Suppressor macrophage (primary cell): ENCODE data around the gene PALD1.
"Not testable (repeated sequence)": the region's sequence is repeated elsewhere in the genome, so short reads cannot be mapped to it uniquely, and the experiment has no call there.

Experiments
- DNase-seq, 4 experiments: peaks; one replicate each; pipeline ENCODE4 v3.0.0-alpha.2; 2020 to 2022

The PALD1 gene

GRCh38 chr10:70482982-70483760 lies 4.6 kb downstream of the PALD1 start:
- DNase-seq = no peak

- DNase-seq = not testable (repeated sequence)
These were observed 5.3 kb downstream of the PALD1 start for GRCh38 chr10:70483872-70484271.

GRCh38 chr10:70487824-70488223 lies 9.3 kb downstream of the PALD1 start:
- DNase-seq = no peak

GRCh38 chr10:70490142-70490541 lies 11.6 kb downstream of the PALD1 start:
- DNase-seq = no peak

GRCh38 chr10:70491614-70492013 lies 13.0 kb downstream of the PALD1 start:
- DNase-seq = no peak

GRCh38 chr10:70492786-70493659 lies 14.5 kb downstream of the PALD1 start:
- peak; percentile 80 to 91 (median 88) for DNase-seq

- peak in 2 of 4 experiments; percentile 54 to 65 for DNase-seq
These were observed 15.2 kb downstream of the PALD1 start for GRCh38 chr10:70493660-70494234.

- DNase-seq = peak; percentile 64 to 86 (median 80)
These were observed 16.0 kb downstream of the PALD1 start for GRCh38 chr10:70494536-70494935.

- peak; percentile 74 to 85 (median 80) for DNase-seq
These were observed 16.4 kb downstream of the PALD1 start for GRCh38 chr10:70494966-70495365.

GRCh38 chr10:70495691-70496261 lies 17.2 kb downstream of the PALD1 start:
- DNase-seq = no peak

GRCh38 chr10:70496341-70497119 lies 18.0 kb downstream of the PALD1 start:
- DNase-seq = no peak

- no peak for DNase-seq
These were observed 18.6 kb downstream of the PALD1 start for GRCh38 chr10:70497120-70497545.

- DNase-seq = no peak
These were observed 20.6 kb downstream of the PALD1 start for GRCh38 chr10:70498970-70499835.

GRCh38 chr10:70499836-70500167 lies 21.2 kb downstream of the PALD1 start:
- DNase-seq = no peak

- no peak for DNase-seq
These were observed 21.8 kb downstream of the PALD1 start for GRCh38 chr10:70500368-70500767.

- DNase-seq = peak in 3 of 4 experiments; percentile 26 to 50 (median 43)
These were observed 22.3 kb downstream of the PALD1 start for GRCh38 chr10:70500812-70501301.

- no peak for DNase-seq
These were observed 23.8 kb downstream of the PALD1 start for GRCh38 chr10:70502406-70502805.

GRCh38 chr10:70503776-70504175 lies 25.2 kb downstream of the PALD1 start:
- DNase-seq = no peak

- no peak for DNase-seq
These were observed 26.2 kb downstream of the PALD1 start for GRCh38 chr10:70504521-70505358.

GRCh38 chr10:70505908-70506307 lies 27.3 kb downstream of the PALD1 start:
- DNase-seq = peak in 1 of 4 experiments; percentile 16
